ENCODE data around the gene SMYD3.
"Not testable (repeated sequence)": the region's sequence is repeated elsewhere in the genome, so short reads cannot be mapped to it uniquely, and the experiment has no call there.

Gene SMYD3

GRCh38 chr1:245773344-245773743, 733.7 kb downstream of the SMYD3 start:
- DNase-seq: no peak

- DNase-seq: no peak
These were observed 734.3 kb downstream of the SMYD3 start for GRCh38 chr1:245772739-245773138.

- no peak for DNase-seq
These were observed 734.8 kb downstream of the SMYD3 start for GRCh38 chr1:245772325-245772724.

- DNase-seq: no peak
These were observed 735.4 kb downstream of the SMYD3 start for GRCh38 chr1:245771511-245772281.

GRCh38 chr1:245770156-245770555, 736.9 kb downstream of the SMYD3 start:
- DNase-seq: no peak

- no peak for DNase-seq
These were observed 738.5 kb downstream of the SMYD3 start for GRCh38 chr1:245768596-245768995.

- no peak for DNase-seq
These were observed 741.7 kb downstream of the SMYD3 start for GRCh38 chr1:245765230-245766000.

- no peak for DNase-seq
These were observed 743.2 kb downstream of the SMYD3 start for GRCh38 chr1:245763873-245764331.

GRCh38 chr1:245762396-245762910, 744.6 kb downstream of the SMYD3 start:
- peak; percentile 5 for DNase-seq

GRCh38 chr1:245760301-245760700, 746.8 kb downstream of the SMYD3 start:
- no peak for DNase-seq

- no peak for DNase-seq
These were observed 752.6 kb downstream of the SMYD3 start for GRCh38 chr1:245754463-245754961.

GRCh38 chr1:245753807-245754206, 753.3 kb downstream of the SMYD3 start:
- DNase-seq: no peak

GRCh38 chr1:245752561-245752960, 754.5 kb downstream of the SMYD3 start:
- DNase-seq: no peak

GRCh38 chr1:245751726-245752470, 755.2 kb downstream of the SMYD3 start:
- DNase-seq: no peak

- DNase-seq: no peak
These were observed 756.0 kb downstream of the SMYD3 start for GRCh38 chr1:245751116-245751515.

GRCh38 chr1:245750261-245750660, 756.8 kb downstream of the SMYD3 start:
- DNase-seq: no peak

GRCh38 chr1:245749053-245749452, 758.0 kb downstream of the SMYD3 start:
- no peak for DNase-seq

- DNase-seq: no peak
These were observed 758.4 kb downstream of the SMYD3 start for GRCh38 chr1:245748646-245749045.

- DNase-seq: no peak
These were observed 758.8 kb downstream of the SMYD3 start for GRCh38 chr1:245748240-245748639.

GRCh38 chr1:245742896-245743295, 764.2 kb downstream of the SMYD3 start:
- DNase-seq: no peak

GRCh38 chr1:245740336-245740735, 766.7 kb downstream of the SMYD3 start:
- DNase-seq: not testable (repeated sequence)

- no peak for DNase-seq
These were observed 776.3 kb downstream of the SMYD3 start for GRCh38 chr1:245730801-245731200.

- not testable (repeated sequence) for DNase-seq
These were observed 779.0 kb downstream of the SMYD3 start for GRCh38 chr1:245728035-245728434.

Data from NCI-H345 (cell line).